Tibial nerve (tissue), 4 donors: ENCODE results near the gene RABGGTA. TPM values are rescaled to one million over a fixed set of nuclear protein-coding genes. Genes with fewer than 3 reads are reported as not detected.

Experiments used
- DNase-seq, 2 donors: peaks; one replicate each; pipeline ENCODE4 v3.0.0-alpha.2; 2019; ENCODE audit warnings: low spot score in 2 of 2
- H3K27ac ChIP-seq, 4 donors: fragments of 200-600 bp; sonication (generic) in 3 of 4; one replicate each; pipeline ENCODE4 v1.5.1; 2017 to 2019; ENCODE audit warnings: mild to moderate bottlenecking in 1 of 4
- H3K27me3 ChIP-seq, 2 donors: fragments of 200-600 bp; sonication (generic) in 1 of 2; one replicate each; pipeline versions ENCODE4 v1.5.1 to v1.6.0; 2017 to 2019
- H3K36me3 ChIP-seq, 3 donors: fragments of 200-600 bp; sonication (generic); one replicate each; pipeline ENCODE4 v1.5.1; 2018 to 2019
- H3K4me1 ChIP-seq, 4 donors: fragments of 200-600 bp; sonication (generic) in 3 of 4; one replicate each; pipeline ENCODE4 v1.5.1; 2017 to 2019
- H3K4me3 ChIP-seq, 4 donors: fragments of 200-600 bp; sonication (generic) in 3 of 4; one replicate each; pipeline ENCODE4 v1.5.1; 2017 to 2019; ENCODE audit warnings: mild to moderate bottlenecking in 1 of 4, moderate library complexity in 1 of 4
- H3K9me3 ChIP-seq, 4 donors: fragments of 200-600 bp; sonication (generic) in 3 of 4; one replicate each; pipeline ENCODE4 v1.5.1; 2017 to 2019
- CTCF ChIP-seq, 5 experiments: fragments of 200-600 bp in 3 of 5; fragments of 450-650 bp in 2 of 5; sonication (generic) in 3 of 5; IDR thresholded peaks; one replicate each; pipeline ENCODE4 v1.5.1; 2016 to 2019; ENCODE audit warnings: antibody characterized with exemption in 5 of 5, mild to moderate bottlenecking in 3 of 5, moderate library complexity in 2 of 5
- EP300 ChIP-seq, 2 donors: sonication (generic); formaldehyde crosslinking; IDR thresholded peaks; one replicate each; pipeline ENCODE4 v1.6.1; 2017; ENCODE audit warnings: antibody characterized with exemption in 2 of 2, mild to moderate bottlenecking in 1 of 2
- POLR2A ChIP-seq, 2 donors: fragments of 450-650 bp; IDR thresholded peaks; one replicate each; pipeline ENCODE4 v1.6.1; 2017; ENCODE audit warnings: antibody characterized with exemption in 2 of 2, mild to moderate bottlenecking in 2 of 2, moderate library complexity in 2 of 2
- WGBS, 2 donors: methylation state at CpG; one replicate each; pipeline ENCODE4 v1.1.5; 2018; 5-methylcytosine and 5-hydroxymethylcytosine counted together
- total RNA-seq, 4 donors: library from RNA; depleted of rRNA; stranded (reverse); fragments of >200 nt; gene quantifications; one replicate each; pipeline ENCODE4 v1.1.0, GENCODE V29; 2016

The RABGGTA gene
- 10 to 100 TPM; 36.5 to 68.4 (median 42.9) TPM for total RNA-seq

GRCh38 chr14:24271134-24271833, at the start of gene RABGGTA:
RABGGTA (minus strand) TSS chr14:24271597; CDS start chr14:24271115, 482 bp downstream.
- peak within 1 kb of the TSS; percentile 77 to 99 (median 95) for H3K4me3 ChIP-seq
- 0 to 1% methylated on average over 8 to 26 of the region's 61 CpGs for WGBS, 2 donors
- H3K4me1 ChIP-seq = peaks cover 0 to 24% (median 8%) of the 10 kb centered on the region in 4 donors
- DNase-seq = peak; percentile 65 to 75
- H3K36me3 ChIP-seq = peaks cover 0 to 39% (median 4%) of the 10 kb centered on the region in 3 donors
- H3K27ac ChIP-seq = peak within 1 kb of the TSS; percentile 88 to 99 (median 99)
- TF ChIP-seq POLR2A (IDR thresholded peaks at IDR 0.05) (peak in 1 of 2 donors; percentile 49), EP300 (IDR thresholded peaks at IDR 0.05) (peak in 1 of 2 donors; percentile 67), CTCF (IDR thresholded peaks at IDR 0.05) (peak; percentile 77 to 92 (median 89))
- no peaks in the 10 kb centered on the region for H3K27me3 ChIP-seq
- H3K9me3 ChIP-seq = no peaks in the 10 kb centered on the region

GRCh38 chr14:24317141-24317928, 45.9 kb upstream of the RABGGTA start:
- no peak for TF ChIP-seq POLR2A (IDR thresholded peaks at IDR 0.05)
- TF ChIP-seq EP300 (IDR thresholded peaks at IDR 0.05) = no peak
- TF ChIP-seq CTCF (IDR thresholded peaks at IDR 0.05) = no peak
- Histone ChIP-seq H3K4me3 (no peak overlapping the region), H3K4me1 (peaks cover 0 to 43% (median 18%) of the 10 kb centered on the region in 4 donors), H3K9me3 (no peaks in the 10 kb centered on the region), H3K27me3 (peaks cover 0 to 33% of the 10 kb centered on the region in 2 donors), H3K36me3 (no peaks in the 10 kb centered on the region), H3K27ac (no peak overlapping the region)
- no peak for DNase-seq
- WGBS, 2 donors = 79 to 86% methylated on average over 3 of the region's 3 CpGs

GRCh38 chr14:24316597-24316950, 45.2 kb upstream of the RABGGTA start:
- Histone ChIP-seq H3K36me3 (no peaks in the 10 kb centered on the region), H3K9me3 (no peaks in the 10 kb centered on the region), H3K4me3 (no peak overlapping the region), H3K27me3 (peaks cover 0 to 27% of the 10 kb centered on the region in 2 donors), H3K4me1 (peaks cover 0 to 51% (median 19%) of the 10 kb centered on the region in 4 donors), H3K27ac (peak overlapping the region in 1 of 4 donors; percentile 47)
- 50 to 55% methylated on average over 13 to 18 of the region's 18 CpGs for WGBS, 2 donors
- no peak for DNase-seq
- TF ChIP-seq CTCF (IDR thresholded peaks at IDR 0.05) (no peak), EP300 (IDR thresholded peaks at IDR 0.05) (no peak), POLR2A (IDR thresholded peaks at IDR 0.05) (no peak)

GRCh38 chr14:24315807-24316596, 44.6 kb upstream of the RABGGTA start:
- peaks cover 0 to 57% (median 22%) of the 10 kb centered on the region in 4 donors for H3K4me1 ChIP-seq
- H3K27ac ChIP-seq = peak overlapping the region in 1 of 4 donors; percentile 47
- no peak overlapping the region for H3K4me3 ChIP-seq
- peaks cover 0 to 27% of the 10 kb centered on the region in 2 donors for H3K27me3 ChIP-seq
- no peak for TF ChIP-seq EP300 (IDR thresholded peaks at IDR 0.05)
- no peak for TF ChIP-seq POLR2A (IDR thresholded peaks at IDR 0.05)
- TF ChIP-seq CTCF (IDR thresholded peaks at IDR 0.05) = peak in 3 of 5 experiments; percentile 6 to 44 (median 23)
- no peak for DNase-seq
- H3K9me3 ChIP-seq = no peaks in the 10 kb centered on the region
- H3K36me3 ChIP-seq = no peaks in the 10 kb centered on the region
- 48 to 58% methylated on average over 41 to 63 of the region's 70 CpGs for WGBS, 2 donors
